WI38 (cell line): ENCODE measurements around the gene NXPE3.
A peak's percentile ranks its signal among the peaks of the same experiment; 100 is the strongest.

Experiments used
- H3K4me3 ChIP-seq: 2 replicates; pipeline ENCODE4 v1.5.1; 2011; ENCODE audit warnings: low read depth, mild to moderate bottlenecking, control low read depth, low read length
- CTCF ChIP-seq: IDR thresholded peaks from 2 replicates; pipeline ENCODE4 v1.5.1; 2012; ENCODE audit warnings: low read depth, mild to moderate bottlenecking, control low read depth, low read length

The NXPE3 gene

GRCh38 chr3:101825904-101826445 is 47.0 kb downstream of the NXPE3 start:
- no peak for TF ChIP-seq CTCF
- no peak overlapping the region for H3K4me3 ChIP-seq

GRCh38 chr3:101827211-101828174 is 48.5 kb downstream of the NXPE3 start:
- no peak for TF ChIP-seq CTCF
- H3K4me3 ChIP-seq, result peak overlapping the region; percentile 60

GRCh38 chr3:101828276-101828675 is 49.3 kb downstream of the NXPE3 start:
- H3K4me3 ChIP-seq, result peak overlapping the region; percentile 60
- TF ChIP-seq CTCF, result no peak

- peak overlapping the region; percentile 60 for H3K4me3 ChIP-seq
- no peak for TF ChIP-seq CTCF
These were observed 49.9 kb downstream of the NXPE3 start for GRCh38 chr3:101828691-101829436.

GRCh38 chr3:101829437-101829830 is 50.4 kb downstream of the NXPE3 start:
- H3K4me3 ChIP-seq, result peak overlapping the region; percentile 1; the same call in 1 of the 2 replicates
- no peak for TF ChIP-seq CTCF

GRCh38 chr3:101829874-101830273 is 50.9 kb downstream of the NXPE3 start:
- no peak overlapping the region for H3K4me3 ChIP-seq

More at GRCh38 chr3:101829874-101830273, 50.9 kb downstream of the NXPE3 start:
- no peak for TF ChIP-seq CTCF
